Spleen (tissue), 11 donors: ENCODE measurements around the gene AK2. TPM values are rescaled to one million over a fixed set of nuclear protein-coding genes. Genes with fewer than 3 reads are reported as not detected.
"Not testable (repeated sequence)": the region's sequence is repeated elsewhere in the genome, so short reads cannot be mapped to it uniquely, and the experiment has no call there.

ENCODE experiments used
- DNase-seq: peaks from one replicate; pipeline ENCODE4 v3.0.0-alpha.2; 2020
- H3K27ac ChIP-seq, 8 donors: fragments of 200-600 bp; sonication (generic) in 7 of 8; 1 replicate in 4 of 8; 2 replicates in 4 of 8; pipeline versions ENCODE4 v1.5.0 to v1.8.0; 2016 to 2021; ENCODE audit warnings: inconsistent platforms in 4 of 8, mild to moderate bottlenecking in 4 of 8, moderate library complexity in 1 of 8
- H3K27me3 ChIP-seq, 7 donors: fragments of 200-600 bp; sonication (generic) in 6 of 7; replicated peaks in 1 of 7; 1 replicate in 4 of 7; 2 replicates in 3 of 7; pipeline versions ENCODE4 v1.5.0 to v1.8.0; 2016 to 2021; ENCODE audit warnings: inconsistent platforms in 3 of 7, mild to moderate bottlenecking in 1 of 7
- H3K36me3 ChIP-seq, 6 donors: fragments of 200-600 bp; sonication (generic) in 5 of 6; 1 replicate in 4 of 6; 2 replicates in 2 of 6; pipeline versions ENCODE4 v1.5.0 to v1.8.0; 2016 to 2021; ENCODE audit warnings: inconsistent platforms in 2 of 6
- H3K4me1 ChIP-seq, 6 donors: fragments of 200-600 bp; sonication (generic) in 5 of 6; 1 replicate in 3 of 6; 2 replicates in 3 of 6; pipeline versions ENCODE4 v1.5.0 to v1.8.0; 2016 to 2021; ENCODE audit warnings: inconsistent platforms in 3 of 6
- H3K4me3 ChIP-seq, 8 donors: fragments of 200-600 bp; sonication (generic) in 7 of 8; 1 replicate in 4 of 8; 2 replicates in 4 of 8; pipeline versions ENCODE4 v1.5.0 to v1.8.0; 2016 to 2021; ENCODE audit warnings: inconsistent platforms in 4 of 8, mild to moderate bottlenecking in 4 of 8, moderate library complexity in 2 of 8
- H3K9me3 ChIP-seq, 8 donors: fragments of 200-600 bp; sonication (generic) in 7 of 8; 1 replicate in 4 of 8; 2 replicates in 4 of 8; pipeline versions ENCODE4 v1.5.0 to v1.8.0; 2016 to 2021; ENCODE audit warnings: inconsistent platforms in 4 of 8
- CTCF ChIP-seq, 11 experiments: fragments of 200-600 bp in 7 of 11; fragments of 450-650 bp in 4 of 11; sonication (generic) in 4 of 11; IDR thresholded peaks in 8 of 11; conservative IDR thresholded peaks in 3 of 11; 1 replicate in 7 of 11; 2 replicates in 4 of 11; pipeline versions ENCODE4 v1.4.0 to v1.8.0; 2016 to 2021; ENCODE audit warnings: antibody characterized with exemption in 11 of 11, inconsistent platforms in 4 of 11, mild to moderate bottlenecking in 1 of 11
- POLR2A ChIP-seq, 3 donors: fragments of 450-650 bp; IDR thresholded peaks; one replicate each; pipeline ENCODE4 v1.5.1; 2017; ENCODE audit warnings: antibody characterized with exemption in 3 of 3, mild to moderate bottlenecking in 1 of 3
- POLR2AphosphoS5 ChIP-seq, 3 donors: sonication (generic); formaldehyde crosslinking; IDR thresholded peaks; one replicate each; pipeline ENCODE4 v1.5.1; 2017; ENCODE audit warnings: antibody characterized with exemption in 3 of 3
- WGBS, 5 donors: extraction: QIAGEN DNeasy Blood & Tissue Kit in 3 of 5; methylation state at CpG; one replicate each; pipeline versions ENCODE4 v1.1.5 to v1.1.7; 2013 to 2018; 5-methylcytosine and 5-hydroxymethylcytosine counted together
- intact Hi-C: fragments of 100-400 bp; cut with DNase I; formaldehyde crosslinking; loops from one replicate; pipeline ENCODE4 v1.15.0; 2023; ENCODE audit warnings: low total_unique reads
- polyA plus RNA-seq, 3 donors: library from polyadenylated mRNA; stranded (reverse); fragments of 200-250 nt; gene quantifications; one replicate each; pipeline ENCODE4 v1.2.1, GENCODE V29; 2013
- total RNA-seq, 7 donors: library from RNA; depleted of rRNA in 3 of 7; stranded (reverse); fragments of >200 nt in 3 of 7; fragmentation: NEBNext Ultra II Directional in 4 of 7; extraction: Animal tissue kit (Norgen Biotek cat#: 25700) in 4 of 7; gene quantifications; one replicate each; pipeline versions ENCODE4 v1.1.0 to v1.2.1, GENCODE V29; 2016 to 2021
- donor health status: healthy with polysubstance abuse.
- donor health status: DM: no; HTN: no; CAD: no; lungs with moderate emphysema.
- donor health status: DM: no; HTN: no; CAD: no.
- donor health status: Bipolar disorder and iron deficiency.
- donor health status: healthy.
- donor health status: DM: no; HTN: no; CAD: no.
- donor health status: DM: yes; HTN: yes; CAD: no.

AK2 gene
- total and polyA plus RNA-seq, 10 donors = 42.8 to 139 (median 92.3) TPM

- no peak for TF ChIP-seq CTCF (IDR thresholded peaks at IDR 0.05 in 8 of 11, conservative IDR thresholded peaks at IDR 0.05 in 3 of 11)
- no peak for TF ChIP-seq POLR2AphosphoS5 (IDR thresholded peaks at IDR 0.05)
- no peak for TF ChIP-seq POLR2A (IDR thresholded peaks at IDR 0.05)
- Histone ChIP-seq H3K9me3 (peaks cover 2 to 21% (median 16%) of the 10 kb centered on the region in 8 donors), H3K36me3 (no peaks in the 10 kb centered on the region), H3K4me3 (no peak overlapping the region), H3K27ac (no peak overlapping the region), H3K4me1 (no peaks in the 10 kb centered on the region), H3K27me3 (no peaks in the 10 kb centered on the region)
- no peak for DNase-seq
- intact Hi-C loops = no loop called here
- 95 to 100% (median 96%) methylated on average over 1 of the region's 1 CpG for WGBS, 5 donors
Measured at GRCh38 chr1:33070628-33071027, 33.9 kb upstream of the AK2 start.

DNA sequence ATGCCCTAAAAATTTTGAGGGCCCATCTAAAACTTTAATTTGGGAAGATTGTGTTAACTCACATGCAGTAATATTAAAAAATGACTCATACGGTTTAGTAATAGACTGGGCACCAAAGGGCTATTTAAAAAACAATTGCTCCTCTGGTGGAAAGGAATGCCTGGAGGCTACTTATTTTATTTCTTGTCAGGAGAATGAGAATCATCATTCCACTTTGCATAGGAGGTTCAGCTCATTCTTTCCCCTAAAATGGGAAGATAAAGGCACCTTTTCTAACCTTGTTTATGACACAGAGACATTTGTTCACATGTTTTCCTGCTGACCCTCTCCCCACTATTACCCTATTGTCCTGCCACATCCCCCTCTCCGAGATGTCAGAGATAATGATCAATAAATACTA lies 31.4 kb upstream of the AK2 start:
- H3K27ac ChIP-seq, H3K27me3 ChIP-seq, intact Hi-C loops, H3K4me3 ChIP-seq, H3K36me3 ChIP-seq, DNase-seq, H3K4me1 ChIP-seq: not testable (repeated sequence)
- H3K9me3 ChIP-seq = peaks cover 13 to 46% (median 41%) of the 10 kb centered on the region in 8 donors
- WGBS, 5 donors = 49 to 67% (median 52%) methylated on average over 2 of the region's 2 CpGs

- H3K36me3 ChIP-seq, H3K27me3 ChIP-seq, intact Hi-C loops, H3K4me1 ChIP-seq, H3K27ac ChIP-seq, DNase-seq, H3K4me3 ChIP-seq: not testable (repeated sequence)
- 89 to 98% (median 93%) methylated on average over 3 of the region's 3 CpGs for WGBS, 5 donors
- peaks cover 13 to 62% (median 57%) of the 10 kb centered on the region in 8 donors for H3K9me3 ChIP-seq
Measured at GRCh38 chr1:33066477-33066876, 29.8 kb upstream of the AK2 start.

DNA sequence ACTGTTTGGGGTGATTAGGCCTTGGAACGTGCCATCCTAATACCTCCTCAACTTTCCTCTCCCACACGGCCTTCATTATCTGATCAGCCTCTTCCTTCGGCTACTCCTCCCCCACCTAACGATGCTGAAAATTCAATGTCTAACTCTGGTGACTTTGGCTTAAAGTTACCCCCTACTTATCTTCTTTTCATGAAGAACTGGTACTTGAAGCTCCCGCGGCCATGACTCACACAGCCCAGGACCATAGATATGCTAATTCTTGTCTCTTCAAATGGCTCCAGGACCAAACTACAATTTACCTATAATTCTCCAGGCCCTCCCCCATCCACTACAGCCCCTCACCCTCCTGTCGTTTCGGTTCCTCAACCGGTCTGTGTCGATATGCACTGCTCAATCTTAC lies 28.6 kb upstream of the AK2 start:
- TF ChIP-seq POLR2A (IDR thresholded peaks at IDR 0.05) (no peak), POLR2AphosphoS5 (IDR thresholded peaks at IDR 0.05) (no peak), CTCF (IDR thresholded peaks at IDR 0.05 in 8 of 11, conservative IDR thresholded peaks at IDR 0.05 in 3 of 11) (no peak)
- no peak for DNase-seq
- whole genome bisulfite sequencing, 5 donors = 86 to 95% (median 90%) methylated on average over 10 of the region's 10 CpGs
- no peak overlapping the region for H3K4me3 ChIP-seq
- no peak overlapping the region for H3K27ac ChIP-seq
- intact Hi-C loops = no loop called here
- no peaks in the 10 kb centered on the region for H3K4me1 ChIP-seq
- H3K36me3 ChIP-seq = no peaks in the 10 kb centered on the region
- H3K27me3 ChIP-seq = no peaks in the 10 kb centered on the region
- H3K9me3 ChIP-seq = peaks cover 13 to 74% (median 63%) of the 10 kb centered on the region in 8 donors

GRCh38 chr1:33064284-33064683 lies 27.6 kb upstream of the AK2 start:
- H3K27ac ChIP-seq, intact Hi-C loops, DNase-seq, H3K36me3 ChIP-seq, H3K27me3 ChIP-seq, H3K4me3 ChIP-seq, H3K4me1 ChIP-seq: not testable (repeated sequence)
- peaks cover 13 to 80% (median 63%) of the 10 kb centered on the region in 8 donors for H3K9me3 ChIP-seq
- WGBS, 5 donors = 92 to 94% (median 93%) methylated on average over 9 of the region's 9 CpGs

DNA sequence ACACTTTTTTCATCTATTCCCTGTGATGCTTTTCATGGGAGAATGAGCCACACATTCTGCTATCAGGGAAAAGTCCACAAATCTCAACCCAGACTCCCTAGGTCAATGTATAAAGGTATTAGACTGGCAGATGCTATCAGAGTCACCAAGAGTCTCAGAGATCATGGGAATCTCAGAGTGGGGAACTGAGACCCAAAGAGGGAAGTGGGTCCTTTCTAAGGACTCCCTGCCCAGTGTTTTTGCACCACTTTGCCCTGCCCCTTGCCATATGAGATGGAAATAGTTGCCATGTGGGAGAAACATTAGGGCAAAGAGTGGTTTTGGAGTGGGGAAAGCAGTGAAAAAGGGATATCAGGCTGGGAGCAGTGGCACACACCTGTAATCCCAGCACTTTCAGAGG lies 25.2 kb upstream of the AK2 start:
- H3K36me3 ChIP-seq = no peaks in the 10 kb centered on the region
- no peak for DNase-seq
- H3K4me3 ChIP-seq = no peak overlapping the region
- no peak for TF ChIP-seq CTCF (IDR thresholded peaks at IDR 0.05 in 8 of 11, conservative IDR thresholded peaks at IDR 0.05 in 3 of 11)
- no peak for TF ChIP-seq POLR2AphosphoS5 (IDR thresholded peaks at IDR 0.05)
- no peak for TF ChIP-seq POLR2A (IDR thresholded peaks at IDR 0.05)
- intact Hi-C loops = no loop called here
- H3K4me1 ChIP-seq = peaks cover 0 to 5% (median 0%) of the 10 kb centered on the region in 6 donors
- peaks cover 13 to 73% (median 58%) of the 10 kb centered on the region in 8 donors for H3K9me3 ChIP-seq
- no peak overlapping the region for H3K27ac ChIP-seq
- no peaks in the 10 kb centered on the region for H3K27me3 ChIP-seq
